Measurements from ENCODE around the gene CFAP99.
"Not testable (repeated sequence)": the region's sequence is repeated elsewhere in the genome, so short reads cannot be mapped to it uniquely, and the experiment has no call there.

CFAP99 gene

GRCh38 chr4:2412885-2413716 lies 5.7 kb upstream of the CFAP99 start:
- peak; percentile 97 to 99 for DNase-seq

DNA sequence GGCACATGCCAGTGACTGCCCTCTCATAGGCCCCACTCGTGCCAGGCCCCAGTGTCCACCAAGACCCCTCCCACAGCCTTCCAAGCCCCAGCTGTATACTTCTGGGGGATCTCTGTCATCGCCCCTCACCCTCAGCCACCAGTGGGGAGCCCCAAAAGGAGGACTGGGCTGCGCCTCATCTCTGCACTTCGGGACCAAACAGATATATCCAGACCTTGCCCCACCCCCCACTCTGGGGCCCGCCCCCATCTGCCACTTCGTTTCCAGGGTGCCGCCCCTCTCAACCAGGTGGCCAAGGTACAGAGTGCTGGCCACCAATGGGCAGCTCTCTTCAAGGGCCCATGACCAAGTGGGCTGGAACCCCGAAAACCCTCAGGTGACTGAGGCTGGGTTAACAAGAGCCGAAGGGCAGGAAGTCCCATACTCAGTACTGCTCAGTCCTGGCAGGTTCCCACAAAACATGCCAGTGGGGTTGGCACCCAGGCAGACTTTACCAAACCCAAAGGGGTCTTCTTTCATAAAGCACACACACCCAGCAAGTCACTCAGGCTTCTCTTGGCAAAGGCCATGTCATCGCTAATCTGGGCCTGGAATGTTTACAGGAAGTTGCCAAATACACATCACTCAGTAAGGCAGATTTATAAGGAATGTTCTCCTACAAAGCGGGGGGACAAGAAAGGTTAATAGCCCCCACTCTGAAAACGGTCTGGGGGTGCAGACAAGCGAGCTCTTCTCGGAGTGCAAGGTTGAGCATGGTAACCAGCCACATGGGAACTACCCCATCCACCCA lies 4.7 kb upstream of the CFAP99 start:
- DNase-seq, result no peak

DNA sequence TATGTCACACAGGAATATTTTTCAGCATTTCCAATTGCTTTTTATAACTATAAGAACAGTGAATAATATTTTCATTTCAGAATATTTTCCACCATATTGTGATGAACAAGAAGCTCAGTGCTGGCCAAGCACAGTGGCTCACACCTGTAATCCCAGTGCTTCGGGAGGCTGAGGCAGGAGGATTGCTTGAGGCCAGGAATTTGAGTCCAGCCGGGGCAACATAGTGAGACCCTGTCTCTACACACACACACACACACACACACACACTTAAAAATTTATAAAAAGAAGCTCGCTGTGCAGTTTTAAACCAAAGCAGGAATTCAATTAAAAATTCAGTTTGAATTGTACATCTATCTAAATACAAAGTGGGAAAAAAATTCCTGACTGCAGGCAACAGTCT lies 3.5 kb upstream of the CFAP99 start:
- DNase-seq, result no peak

DNA sequence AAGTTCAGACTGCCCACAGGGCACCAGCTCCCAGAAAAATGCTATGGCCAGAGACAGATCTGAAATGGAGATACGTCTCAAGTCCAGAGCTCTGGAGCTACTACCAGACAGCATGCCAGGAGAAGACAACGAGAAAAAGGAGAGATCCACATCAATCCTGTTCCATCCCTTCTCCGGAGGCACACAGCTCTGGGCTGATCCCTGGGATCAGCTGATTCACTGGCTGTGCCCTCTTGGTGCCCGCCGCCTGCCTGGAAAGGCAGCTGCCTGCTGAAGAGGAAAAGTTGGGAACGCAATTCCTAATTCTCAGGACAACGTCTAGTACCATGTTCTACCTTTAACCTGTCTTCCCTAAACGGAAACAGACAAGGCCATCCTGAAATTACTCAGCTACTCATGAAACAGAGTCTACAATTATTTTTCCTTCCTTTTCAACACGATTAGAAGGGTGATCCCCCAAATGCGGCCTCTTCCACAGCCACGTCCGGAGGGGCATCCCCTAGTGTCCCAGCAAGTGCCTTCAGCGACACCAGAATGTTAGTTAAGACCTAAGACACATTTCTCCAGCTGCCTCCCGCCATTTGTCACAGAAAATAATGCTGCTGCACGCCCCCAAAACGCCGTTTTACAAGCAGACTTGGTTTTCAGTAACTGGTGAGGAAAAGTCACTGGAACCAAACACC lies 2.7 kb upstream of the CFAP99 start:
- DNase-seq, result no peak

DNA sequence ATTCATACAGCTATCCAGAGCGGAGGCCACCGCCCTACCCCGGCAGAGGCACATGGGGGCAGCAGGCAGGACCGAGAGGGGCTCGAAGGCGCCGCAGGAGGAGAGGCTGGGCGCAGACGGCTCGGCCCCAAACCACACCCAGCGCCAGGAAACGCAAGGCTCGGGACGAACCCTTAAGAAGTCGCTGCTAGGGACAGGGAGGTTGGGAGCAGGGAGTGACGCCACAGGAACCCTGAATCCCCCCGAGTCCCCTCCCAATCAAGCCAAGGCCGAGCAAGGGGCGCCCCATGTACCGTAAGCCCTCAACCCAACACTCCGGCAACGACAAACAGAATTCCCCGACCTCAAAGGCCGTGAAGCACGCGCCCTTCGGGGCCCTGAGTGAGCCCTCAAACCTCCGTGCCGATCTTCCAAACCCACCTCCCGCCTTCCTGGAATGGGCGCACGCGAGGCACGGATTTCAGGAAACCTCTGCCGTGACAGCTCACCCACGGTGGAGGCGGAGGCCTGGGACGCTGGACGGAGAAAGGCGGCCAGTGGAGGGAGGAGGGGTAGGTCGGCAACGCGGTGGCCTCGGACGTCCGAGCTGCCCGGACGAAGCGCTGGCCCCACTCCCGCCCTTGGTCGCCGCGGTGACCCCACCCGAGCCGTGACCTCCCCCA lies 2.1 kb upstream of the CFAP99 start:
- no peak for DNase-seq

- DNase-seq, result no peak
Measured at GRCh38 chr4:2417226-2417764, 1.5 kb upstream of the CFAP99 start.

GRCh38 chr4:2417765-2418649 lies 748 bp upstream of the CFAP99 start, which contains the start of gene ZFYVE28:
Gene ZFYVE28, minus strand, starts transcription at chr4:2418645. Its CDS starts 322 bp downstream, at chr4:2418323.
- DNase-seq, result no peak

DNA sequence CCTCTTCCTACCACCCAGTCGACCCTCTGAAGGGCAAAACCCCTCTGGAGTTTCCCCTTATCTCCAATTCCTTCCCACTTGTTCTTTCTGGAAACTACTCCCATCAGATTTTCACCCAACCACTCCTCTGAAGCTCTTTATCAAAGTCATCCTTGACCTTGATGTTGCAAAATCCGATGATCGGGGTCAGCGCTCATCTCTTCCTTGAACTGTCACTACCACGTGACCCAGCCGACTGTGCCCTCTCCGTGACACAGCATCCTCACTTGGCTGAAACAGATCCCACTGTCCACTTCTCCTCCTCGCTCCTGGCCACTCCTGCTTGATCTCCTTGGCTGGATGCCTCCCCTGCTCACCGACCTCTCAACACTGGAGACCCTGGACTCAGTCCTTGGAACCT lies 1.1 kb downstream of the CFAP99 start:
- no peak for DNase-seq

DNA sequence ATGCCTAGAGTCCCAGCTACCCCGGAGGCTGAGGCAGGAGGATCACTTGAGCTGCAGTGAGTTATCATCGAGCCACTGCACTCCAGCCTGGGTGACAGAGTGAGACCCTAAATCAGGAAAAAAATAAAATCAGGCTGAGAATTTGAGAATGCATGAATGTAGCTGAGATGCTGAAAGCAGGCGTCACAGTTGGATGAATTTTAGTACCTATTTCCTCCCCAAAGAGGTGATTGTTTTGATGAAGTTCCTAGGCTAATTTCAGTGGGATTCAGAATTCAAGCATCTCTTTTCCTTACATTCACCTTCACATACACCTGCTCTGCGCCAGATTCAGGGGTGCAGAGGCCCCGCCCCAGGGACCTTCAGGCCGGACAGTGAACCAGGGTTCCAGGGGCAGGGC lies 3.2 kb downstream of the CFAP99 start:
- DNase-seq, result no peak

DNA sequence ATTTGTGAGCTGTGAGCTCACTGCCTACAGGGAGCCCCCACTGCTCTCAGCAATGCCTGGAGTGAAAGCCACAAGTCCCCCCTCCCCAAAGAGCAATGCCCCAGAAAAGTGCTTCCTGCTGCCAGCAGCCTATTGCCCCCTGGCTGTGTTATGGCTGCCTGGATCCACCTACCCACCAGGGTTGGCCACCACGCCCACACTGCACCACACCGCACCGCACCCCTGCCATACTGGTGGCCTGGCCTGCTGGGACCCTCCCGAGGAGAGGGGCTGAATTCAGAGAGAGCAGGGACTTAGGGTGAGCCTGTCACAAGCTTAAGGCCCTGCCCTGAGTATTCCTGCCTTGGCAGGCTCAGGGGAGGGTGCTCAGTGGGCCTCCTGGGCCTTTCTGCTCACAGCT lies 4.3 kb downstream of the CFAP99 start:
- DNase-seq, result no peak

DNA sequence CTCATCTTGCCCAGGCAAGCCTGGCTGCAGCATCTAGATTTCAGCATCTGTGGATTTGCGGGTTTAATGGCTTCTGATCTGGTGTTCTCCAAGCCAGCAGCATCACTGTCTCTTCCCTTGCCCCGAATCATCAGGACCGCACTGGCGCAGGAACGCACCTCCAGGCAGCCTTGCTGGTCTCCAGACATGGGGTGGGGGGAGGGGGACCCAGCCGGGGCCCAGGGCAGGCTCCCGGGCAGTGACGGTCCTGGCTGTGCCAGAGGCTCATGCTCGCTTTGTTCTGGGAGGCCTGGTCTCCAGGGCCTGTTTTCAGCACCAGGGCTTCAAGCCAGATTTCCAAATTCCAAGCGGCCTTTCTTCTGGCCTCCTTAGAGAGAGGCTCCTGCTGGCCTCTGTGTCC lies 4.9 kb downstream of the CFAP99 start:
- no peak for DNase-seq

DNA sequence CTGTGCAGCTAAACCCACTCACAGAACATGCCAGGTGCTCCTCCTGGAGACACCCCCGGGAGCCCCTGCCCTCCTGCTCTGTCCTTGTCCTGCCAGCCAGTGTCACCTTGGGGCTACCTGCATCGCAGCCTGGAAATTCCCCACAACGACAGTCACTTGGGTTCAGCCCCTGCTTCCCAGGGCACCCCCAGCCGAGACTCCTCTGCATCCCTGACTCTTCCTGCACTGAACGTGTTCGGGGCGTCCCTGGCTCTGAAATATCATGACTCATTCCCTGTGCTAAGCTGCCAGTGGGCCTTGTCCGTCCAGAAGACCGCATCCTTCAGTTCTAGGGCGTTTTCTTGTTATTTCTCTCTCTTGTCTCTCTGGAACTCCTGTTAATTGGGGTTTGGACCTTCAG lies 5.8 kb downstream of the CFAP99 start:
- DNase-seq, result no peak

GRCh38 chr4:2425386-2426068 lies 6.8 kb downstream of the CFAP99 start:
- DNase-seq, result no peak

DNA sequence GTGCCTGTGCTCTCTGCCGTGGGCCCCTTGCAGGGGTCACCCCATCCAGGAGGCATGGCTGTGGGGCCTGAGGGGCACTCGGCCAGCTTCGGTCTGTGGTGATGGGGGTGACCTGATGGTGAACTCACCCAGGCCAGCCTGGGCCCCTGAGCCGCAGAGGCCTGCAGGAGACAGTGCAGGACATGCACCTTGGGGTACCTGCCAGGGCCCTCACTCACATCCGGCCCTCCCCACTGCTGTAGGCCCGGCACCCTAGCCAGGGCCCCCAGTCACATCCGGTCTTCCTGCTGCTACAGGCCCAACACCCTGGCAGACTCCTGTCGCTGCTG lies 7.3 kb downstream of the CFAP99 start:
- no peak for DNase-seq

- no peak for DNase-seq
Measured at GRCh38 chr4:2426711-2427275, 8.0 kb downstream of the CFAP99 start.

DNA sequence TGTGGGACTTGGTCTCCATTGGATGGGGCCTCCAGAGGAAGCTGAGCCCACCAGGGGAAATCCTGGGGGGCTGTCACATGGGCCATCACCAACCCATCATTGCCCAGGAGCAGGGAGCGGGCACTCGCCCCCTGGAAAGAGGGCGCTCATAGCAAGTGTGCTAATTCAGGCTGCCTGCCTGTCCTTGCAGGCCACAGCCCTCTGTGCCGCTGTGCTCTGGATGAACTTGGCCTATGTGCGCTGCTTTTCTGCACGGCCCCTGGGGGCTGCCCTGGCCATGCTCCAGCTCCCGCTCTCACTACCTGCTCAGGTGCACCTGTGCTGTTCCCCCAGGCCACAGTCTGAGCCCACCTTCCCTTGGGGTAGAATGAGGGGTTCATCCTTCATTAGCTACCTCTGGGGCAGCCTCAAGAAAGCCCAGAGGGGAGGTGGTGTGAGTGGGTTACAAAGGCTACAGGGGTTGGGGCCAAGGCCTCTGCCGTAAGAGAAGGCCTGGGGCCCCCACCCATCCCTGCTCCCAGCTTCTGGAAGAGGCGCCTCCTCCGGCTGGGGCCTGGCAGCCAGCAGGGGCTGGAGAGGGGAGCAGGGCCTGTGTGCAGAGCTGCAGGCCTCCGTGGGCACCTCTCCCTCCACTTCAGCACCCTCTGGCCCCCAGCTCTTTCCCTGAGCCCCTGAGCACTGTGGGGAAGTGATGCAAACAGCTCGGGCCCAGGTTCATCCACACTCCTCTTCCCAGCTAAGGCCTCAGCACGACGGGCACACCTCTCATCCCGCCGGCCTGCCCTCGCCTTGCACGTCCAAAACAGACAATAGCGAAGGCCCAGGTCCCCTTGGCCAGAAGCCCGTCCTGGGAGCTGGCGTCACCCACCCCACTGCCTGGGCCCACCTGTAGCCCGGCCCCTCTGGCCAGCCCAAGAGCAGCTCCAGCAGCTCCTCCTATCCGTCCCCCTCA lies 8.9 kb downstream of the CFAP99 start:
- DNase-seq, result no peak

DNA sequence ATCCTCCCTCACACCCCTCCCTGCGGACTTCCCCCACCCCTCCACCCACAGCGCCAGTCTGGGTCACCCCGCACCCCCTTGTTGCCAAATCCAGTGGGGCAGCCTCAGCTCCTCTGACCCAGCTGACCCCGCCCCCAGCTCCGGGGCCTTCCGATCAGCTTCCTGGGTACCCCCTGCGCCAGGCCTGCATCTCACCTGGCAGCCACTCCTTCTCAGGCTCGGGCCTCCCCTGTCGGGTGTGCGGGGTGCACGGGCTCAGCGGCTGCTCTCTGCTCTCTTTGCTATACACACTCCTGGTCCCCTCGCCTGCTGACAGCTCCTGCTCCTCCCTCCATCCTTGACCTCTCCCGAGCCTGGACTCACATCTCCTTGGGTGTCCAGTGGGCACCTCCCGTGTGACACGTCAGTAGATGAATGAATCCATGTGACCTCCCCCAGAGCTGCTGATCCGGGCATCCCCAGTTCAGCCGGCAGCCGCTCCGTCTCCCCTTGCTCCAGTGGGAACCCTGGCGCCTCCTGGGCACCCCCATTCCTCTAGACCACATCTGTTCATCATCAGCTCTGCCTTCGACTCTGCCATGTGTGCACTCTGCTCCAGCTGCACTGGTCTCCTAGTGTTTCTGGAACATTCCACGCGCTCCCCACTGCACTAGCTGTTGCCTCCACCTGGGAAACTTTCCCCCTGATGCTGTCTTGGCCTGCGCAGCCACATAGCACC lies 9.9 kb downstream of the CFAP99 start:
- DNase-seq, result no peak

GRCh38 chr4:2429945-2430757 lies 11.4 kb downstream of the CFAP99 start:
- DNase-seq, result not testable (repeated sequence)
